ENCODE measurements around the gene SDHD. TPM values are rescaled to one million over a fixed set of nuclear protein-coding genes. Genes with fewer than 3 reads are reported as not detected.
"Not testable (repeated sequence)": the region's sequence is repeated elsewhere in the genome, so short reads cannot be mapped to it uniquely, and the experiment has no call there.

The SDHD gene
- total RNA-seq, 1 experiment from 2014 or later, result 59.1 TPM

DNA sequence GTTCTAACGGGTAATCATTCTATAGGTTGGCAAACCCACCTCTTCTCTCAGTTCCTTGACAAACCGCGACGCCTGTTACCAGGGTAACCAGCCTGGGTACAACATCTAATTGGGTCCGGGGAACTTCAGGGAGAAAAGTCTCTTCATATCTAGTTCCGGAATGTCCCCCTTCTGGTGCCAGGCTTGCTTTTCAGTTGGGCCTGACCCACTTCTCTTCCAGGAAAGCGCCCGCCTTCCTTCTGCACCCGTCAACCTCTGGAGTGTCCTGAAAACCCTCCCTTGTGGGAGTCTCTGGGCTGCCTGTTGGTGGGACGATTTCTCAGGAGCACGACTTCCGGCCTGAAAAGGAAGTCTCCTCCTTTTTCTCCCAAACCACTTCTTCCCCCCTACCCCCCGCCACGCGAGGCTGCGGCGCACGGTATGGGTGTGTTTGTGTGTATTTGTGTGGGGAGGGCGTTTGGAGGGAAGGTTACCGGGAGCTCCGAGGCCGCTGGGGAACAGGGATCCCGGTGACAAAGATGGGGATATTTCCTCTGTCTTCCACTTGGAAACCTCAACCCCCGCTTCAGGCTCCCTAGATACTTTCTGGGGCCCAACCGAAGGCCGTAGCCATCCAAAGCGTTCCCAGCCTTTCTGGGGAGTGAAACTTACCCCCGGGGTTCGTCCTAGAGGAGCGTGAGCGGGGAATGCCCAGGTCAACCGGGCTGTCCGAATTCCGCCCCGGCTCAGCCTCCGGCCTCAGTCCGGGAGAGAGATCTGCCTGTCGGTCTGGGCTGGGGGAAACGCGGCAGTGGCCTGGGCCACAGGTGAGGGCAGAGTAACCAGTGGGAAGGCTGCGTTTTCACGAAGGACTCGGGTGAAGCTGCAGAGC, 12.5 kb upstream of the SDHD start, which contains the start of the genes NKAPD1 and PIH1D2:
NKAPD1 (plus strand) TSS at position 359 of the 871 bp plus-strand sequence. CDS start 1,276 bp downstream, outside the sequence.
PIH1D2 (minus strand) TSS at position 77 of the 871 bp plus-strand sequence. CDS start 843 bp downstream, outside the sequence.
- Mint-ChIP-seq H3K27me3 (ENCODE audit: unreplicated experiment) (no peaks in the 10 kb centered on the region), H3K4me1 (ENCODE audit: low read depth, unreplicated experiment) (peaks cover 17% of the 10 kb centered on the region), H3K27ac (ENCODE audit: unreplicated experiment) (peak within 1 kb of the TSS; percentile 95), H3K4me3 (ENCODE audit: low read depth, unreplicated experiment) (peak within 1 kb of the TSS; percentile 88), H3K36me3 (ENCODE audit: insufficient read depth, unreplicated experiment) (peaks cover 29% of the 10 kb centered on the region), H3K9me3 (ENCODE audit: low read depth, unreplicated experiment) (no peaks in the 10 kb centered on the region)
- CTCF ChIA-PET, result no interaction called here
- intact Hi-C loops (cut with micrococcal nuclease; ENCODE audit: unreplicated experiment), result loop anchor here (10.0 kb wide), 1 partner anchor 199 kb away; the partner anchor contains the start of genes ALG9, CFAP68 and FDXACB1
- TF ChIP-seq, protein P1, sequence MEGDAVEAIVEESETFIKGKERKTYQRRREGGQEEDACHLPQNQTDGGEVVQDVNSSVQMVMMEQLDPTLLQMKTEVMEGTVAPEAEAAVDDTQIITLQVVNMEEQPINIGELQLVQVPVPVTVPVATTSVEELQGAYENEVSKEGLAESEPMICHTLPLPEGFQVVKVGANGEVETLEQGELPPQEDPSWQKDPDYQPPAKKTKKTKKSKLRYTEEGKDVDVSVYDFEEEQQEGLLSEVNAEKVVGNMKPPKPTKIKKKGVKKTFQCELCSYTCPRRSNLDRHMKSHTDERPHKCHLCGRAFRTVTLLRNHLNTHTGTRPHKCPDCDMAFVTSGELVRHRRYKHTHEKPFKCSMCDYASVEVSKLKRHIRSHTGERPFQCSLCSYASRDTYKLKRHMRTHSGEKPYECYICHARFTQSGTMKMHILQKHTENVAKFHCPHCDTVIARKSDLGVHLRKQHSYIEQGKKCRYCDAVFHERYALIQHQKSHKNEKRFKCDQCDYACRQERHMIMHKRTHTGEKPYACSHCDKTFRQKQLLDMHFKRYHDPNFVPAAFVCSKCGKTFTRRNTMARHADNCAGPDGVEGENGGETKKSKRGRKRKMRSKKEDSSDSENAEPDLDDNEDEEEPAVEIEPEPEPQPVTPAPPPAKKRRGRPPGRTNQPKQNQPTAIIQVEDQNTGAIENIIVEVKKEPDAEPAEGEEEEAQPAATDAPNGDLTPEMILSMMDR (IDR thresholded peaks at IDR 0.05; ENCODE audit: unreplicated experiment), result no peak
- peak; percentile 60 for DNase-seq
- TSS peak; percentile 45 for BruUV-seq (replicated peaks)

DNA sequence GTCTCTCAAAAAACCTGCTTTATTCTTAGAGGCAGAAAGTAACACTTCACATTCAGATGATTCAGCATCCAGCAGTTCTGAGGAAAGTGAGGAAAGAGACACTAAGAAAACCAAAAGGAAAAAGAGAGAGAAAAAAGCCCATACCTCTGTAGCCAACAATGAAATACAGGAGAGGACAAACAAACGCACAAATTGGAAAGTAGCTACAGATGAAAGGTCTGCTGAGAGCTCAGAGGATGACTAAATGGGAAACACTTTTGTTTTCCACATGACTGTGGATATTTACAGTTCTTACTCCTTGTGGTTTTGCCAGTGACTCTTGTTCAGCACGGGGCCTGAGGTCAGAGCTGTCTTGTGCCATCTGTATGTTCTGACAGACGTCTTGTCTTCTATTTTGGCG, 3.9 kb upstream of the SDHD start:
- TF ChIP-seq, protein P1 (IDR thresholded peaks at IDR 0.05; ENCODE audit: unreplicated experiment), result no peak
- BruUV-seq (replicated peaks), result no TSS peak
- DNase-seq, result no peak
- no peak overlapping the region for H3K4me3 Mint-ChIP-seq (ENCODE audit: low read depth, unreplicated experiment)
- no peak overlapping the region for H3K27ac Mint-ChIP-seq (ENCODE audit: unreplicated experiment)
- no peaks in the 10 kb centered on the region for H3K9me3 Mint-ChIP-seq (ENCODE audit: low read depth, unreplicated experiment)
- H3K36me3 Mint-ChIP-seq (ENCODE audit: insufficient read depth, unreplicated experiment), result peaks cover 43% of the 10 kb centered on the region
- CTCF ChIA-PET, result no interaction called here
- no peaks in the 10 kb centered on the region for H3K27me3 Mint-ChIP-seq (ENCODE audit: unreplicated experiment)
- H3K4me1 Mint-ChIP-seq (ENCODE audit: low read depth, unreplicated experiment), result peaks cover 9% of the 10 kb centered on the region
- intact Hi-C loops (cut with micrococcal nuclease; ENCODE audit: unreplicated experiment), result no loop called here

DNA sequence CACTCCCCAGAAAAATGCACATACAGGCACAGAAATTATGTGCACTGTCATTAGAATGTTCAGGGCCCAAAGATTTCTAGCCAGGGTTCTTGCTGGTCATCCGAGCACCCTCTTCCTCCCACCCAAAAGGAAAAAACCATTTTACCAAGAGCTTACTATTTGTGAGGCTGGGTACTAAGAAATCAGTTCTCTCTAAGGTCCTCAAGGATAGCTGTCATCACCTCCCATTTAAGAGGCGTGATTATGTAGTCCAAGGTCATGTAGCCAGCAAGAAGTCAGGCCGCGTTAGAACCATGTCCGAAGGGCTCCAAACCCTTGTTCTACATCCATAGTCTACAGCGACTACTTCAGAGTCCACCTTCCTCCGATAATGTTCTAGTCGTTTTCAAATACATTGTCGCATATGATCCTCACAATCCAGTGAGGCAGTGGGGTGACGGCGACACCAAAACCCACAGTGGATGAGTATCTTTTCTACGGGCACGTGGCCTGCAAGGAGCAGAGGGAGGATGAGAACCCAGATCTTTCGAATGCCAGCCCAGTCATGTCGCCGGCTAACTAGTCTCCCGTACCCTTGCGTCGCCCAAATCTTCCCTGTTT, 751 bp upstream of the SDHD start:
- peak; percentile 0 for DNase-seq
- BruUV-seq (replicated peaks), result TSS peak; percentile 76
- TF ChIP-seq, protein P1 (IDR thresholded peaks at IDR 0.05; ENCODE audit: unreplicated experiment), result no peak
- no peaks in the 10 kb centered on the region for H3K27me3 Mint-ChIP-seq (ENCODE audit: unreplicated experiment)
- intact Hi-C loops (cut with micrococcal nuclease; ENCODE audit: unreplicated experiment), result no loop called here
- CTCF ChIA-PET, result no interaction called here
- peak overlapping the region; percentile 99 for H3K27ac Mint-ChIP-seq (ENCODE audit: unreplicated experiment)
- H3K4me1 Mint-ChIP-seq (ENCODE audit: low read depth, unreplicated experiment), result peaks cover 24% of the 10 kb centered on the region
- no peaks in the 10 kb centered on the region for H3K9me3 Mint-ChIP-seq (ENCODE audit: low read depth, unreplicated experiment)
- peaks cover 52% of the 10 kb centered on the region for H3K36me3 Mint-ChIP-seq (ENCODE audit: insufficient read depth, unreplicated experiment)
- H3K4me3 Mint-ChIP-seq (ENCODE audit: low read depth, unreplicated experiment), result peak overlapping the region; percentile 97

DNA sequence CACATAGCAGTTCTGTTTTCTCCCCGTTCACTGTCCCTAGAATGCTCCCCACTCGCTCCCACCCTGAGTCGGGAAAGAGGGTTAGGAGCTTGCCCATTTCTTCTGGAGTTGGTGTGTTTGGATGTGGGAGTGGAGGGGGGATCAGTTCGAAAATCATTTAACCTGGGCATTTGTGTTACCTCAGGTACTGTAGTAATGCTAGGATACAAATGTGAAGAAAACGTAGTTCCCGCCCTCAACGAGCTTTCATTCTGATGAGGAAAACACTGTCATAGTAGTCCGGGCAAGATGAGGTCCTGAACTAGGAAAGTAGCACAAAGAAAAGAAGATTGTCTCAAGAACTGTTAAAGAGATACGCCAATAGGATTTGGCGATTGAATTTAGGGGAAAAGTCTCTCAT, 539 bp downstream of the SDHD start:
- peaks cover 62% of the 10 kb centered on the region for H3K36me3 Mint-ChIP-seq (ENCODE audit: insufficient read depth, unreplicated experiment)
- peak overlapping the region; percentile 97 for H3K4me3 Mint-ChIP-seq (ENCODE audit: low read depth, unreplicated experiment)
- CTCF ChIA-PET, result no interaction called here
- intact Hi-C loops (cut with micrococcal nuclease; ENCODE audit: unreplicated experiment), result no loop called here
- TSS peak; percentile 31 for BruUV-seq (replicated peaks)
- no peaks in the 10 kb centered on the region for H3K27me3 Mint-ChIP-seq (ENCODE audit: unreplicated experiment)
- no peak for DNase-seq
- H3K4me1 Mint-ChIP-seq (ENCODE audit: low read depth, unreplicated experiment), result peaks cover 24% of the 10 kb centered on the region
- TF ChIP-seq, protein P1 (IDR thresholded peaks at IDR 0.05; ENCODE audit: unreplicated experiment), result no peak
- peak overlapping the region; percentile 99 for H3K27ac Mint-ChIP-seq (ENCODE audit: unreplicated experiment)
- no peaks in the 10 kb centered on the region for H3K9me3 Mint-ChIP-seq (ENCODE audit: low read depth, unreplicated experiment)

DNA sequence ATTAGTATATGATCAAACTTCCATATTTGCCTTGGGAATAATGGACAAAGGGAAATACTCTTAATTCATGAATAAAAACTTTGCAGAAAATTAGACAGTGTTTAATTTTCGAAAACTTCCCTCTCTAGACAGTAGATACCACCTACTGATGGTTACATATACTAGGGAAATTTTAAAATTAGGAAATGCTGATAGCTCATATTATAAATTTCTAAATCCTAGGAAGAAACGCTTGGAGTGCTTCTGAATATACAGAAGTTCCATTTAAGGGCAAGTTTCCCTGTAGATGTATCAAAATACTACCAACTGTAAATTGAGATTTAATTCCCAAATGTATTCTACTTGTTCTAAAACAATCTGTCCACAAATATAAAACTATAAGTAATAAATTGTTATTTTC, 8.6 kb downstream of the SDHD start:
- H3K27ac Mint-ChIP-seq (ENCODE audit: unreplicated experiment); H3K4me1 Mint-ChIP-seq (ENCODE audit: low read depth, unreplicated experiment); H3K27me3 Mint-ChIP-seq (ENCODE audit: unreplicated experiment); H3K4me3 Mint-ChIP-seq (ENCODE audit: low read depth, unreplicated experiment); H3K9me3 Mint-ChIP-seq (ENCODE audit: low read depth, unreplicated experiment); DNase-seq; intact Hi-C loops (cut with micrococcal nuclease; ENCODE audit: unreplicated experiment); BruUV-seq (replicated peaks): not testable (repeated sequence)
- CTCF ChIA-PET, result interaction anchor here (0.7 kb wide), 1 partner anchor 593 kb away, joined by 4 read pairs; no protein-coding TSS in a partner anchor
- peaks cover 24% of the 10 kb centered on the region for H3K36me3 Mint-ChIP-seq (ENCODE audit: insufficient read depth, unreplicated experiment)
